Breast epithelium (tissue), 3 donors: Measurements from ENCODE around the gene SPTBN5.

Experiments
- CTCF ChIP-seq, 3 donors: fragments of 450-650 bp; IDR thresholded peaks; one replicate each; pipeline ENCODE4 v1.5.1; 2016 to 2017; ENCODE audit warnings: antibody characterized with exemption in 3 of 3, mild to moderate bottlenecking in 3 of 3, moderate library complexity in 3 of 3
- POLR2A ChIP-seq: fragments of 450-650 bp; IDR thresholded peaks from one replicate; pipeline ENCODE4 v1.6.1; 2016; ENCODE audit warnings: antibody characterized with exemption, mild to moderate bottlenecking, moderate library complexity

- TF ChIP-seq POLR2A: no peak
- TF ChIP-seq CTCF (IDR thresholded peaks at IDR 0.05): no peak
Observed at GRCh38 chr15:41894251-41894790, 468 bp upstream of the SPTBN5 start.
